K562 (cell line): ENCODE measurements around the gene GRP. TPM values are rescaled to one million over a fixed set of nuclear protein-coding genes. Genes with fewer than 3 reads are reported as not detected.

Experiments used
- ATAC-seq: fragments of 200-7000 bp; cut with Tn5 transposase; 3 replicates; pipeline ENCODE4 v1.9.1; 2020; ENCODE audit warnings: moderate library complexity
- BruUV-seq: library from RNA; stranded (reverse); fragments of 400-500 nt; replicated peaks from 2 replicates; lab custom pipeline; 2021; lab: Mats Ljungman, UMichigan
- CTCF ChIA-PET: fragments of 300-600 bp; formaldehyde crosslinking; extraction: SDS; loops from one replicate; lab custom pipeline; 2021; ENCODE audit warnings: low intra/inter-chr PET ratio; lab: Yijun Ruan, JAX
- POLR2A ChIA-PET: fragments of 300-600, 350-650 bp; sonication (Branson Sonifier 250); formaldehyde crosslinking; extraction: SDS; loops from one replicate; lab custom pipeline; 2021; ENCODE audit warnings: antibody characterized with exemption, inconsistent platforms; lab: Yijun Ruan, JAX
- DNase-seq, 4 experiments: peaks; one replicate each; pipeline versions ENCODE4 v3.0.0 to v3.0.0-alpha.2; 2011 to 2018; ENCODE audit warnings: low spot score in 3 of 4, mixed read lengths in 3 of 4; ENCODE audit errors: extremely low read depth in 1 of 4
- FAIRE-seq: peaks from 2 replicates; lab custom pipeline; 2011; peaks lifted over from hg19 to GRCh38; lab: Jason Lieb, UNC
- H2AFZ ChIP-seq: 2 replicates; pipeline ENCODE4 v1.6.0; 2011; ENCODE audit warnings: low read depth, low read length, control low read depth, inconsistent platforms
- H3K27ac ChIP-seq: fragments of 200-600 bp; 3 replicates; pipeline ENCODE4 v1.8.0; 2011; ENCODE audit warnings: low read depth, mild to moderate bottlenecking, control low read depth, inconsistent platforms, low read length, moderate library complexity, mixed read lengths; ENCODE audit errors: extremely low read depth
- H3K27me3 ChIP-seq, 2 experiments: fragments of 300-600 bp in 1 of 2; 2 replicates in 1 of 2; 3 replicates in 1 of 2; pipeline versions ENCODE4 v1.6.0 to v1.8.0; 2011; ENCODE audit warnings: inconsistent platforms in 2 of 2, low read length in 2 of 2, mild to moderate bottlenecking in 1 of 2, mixed read lengths in 1 of 2, moderate library complexity in 1 of 2; ENCODE audit not compliant: control insufficient read depth in 2 of 2, insufficient read depth in 2 of 2
- H3K36me3 ChIP-seq: fragments of 300-600 bp; 3 replicates; pipeline ENCODE4 v1.8.0; 2011; ENCODE audit warnings: mild to moderate bottlenecking, low read length, inconsistent platforms; ENCODE audit not compliant: control insufficient read depth, insufficient read depth
- H3K4me1 ChIP-seq, 2 experiments: fragments of 200-600 bp in 1 of 2; replicated peaks in 1 of 2; 2 replicates in 1 of 2; 3 replicates in 1 of 2; pipeline versions ENCODE4 v1.5.1 to v1.8.0; 2011; ENCODE audit warnings: inconsistent platforms in 2 of 2, low read length in 2 of 2, mild to moderate bottlenecking in 1 of 2, mixed read lengths in 1 of 2, moderate library complexity in 1 of 2; ENCODE audit not compliant: control insufficient read depth in 2 of 2, insufficient read depth in 2 of 2
- H3K4me2 ChIP-seq: 2 replicates; pipeline ENCODE4 v1.6.1; 2011; ENCODE audit warnings: low read length, control low read depth, inconsistent platforms, mixed read lengths; ENCODE audit not compliant: insufficient read depth
- H3K4me3 ChIP-seq: fragments of 200-600 bp; sonication (generic), shearing (Covaris generic); 2 replicates; pipeline ENCODE4 v1.5.1; 2016; ENCODE audit warnings: control low read depth, inconsistent platforms
- H3K79me2 ChIP-seq: fragments of 200-600 bp; 3 replicates; pipeline ENCODE4 v1.8.0; 2011; ENCODE audit warnings: low read length, inconsistent platforms; ENCODE audit not compliant: control insufficient read depth, insufficient read depth
- H3K9ac ChIP-seq, 2 experiments: 2 replicates each; pipeline versions ENCODE4 v1.6.0 to v1.6.1; 2011; ENCODE audit warnings: low read depth in 2 of 2, low read length in 2 of 2, control low read depth in 1 of 2, inconsistent platforms in 1 of 2, mild to moderate bottlenecking in 1 of 2, mixed read lengths in 1 of 2; ENCODE audit not compliant: insufficient read depth in 1 of 2
- H3K9me1 ChIP-seq: one replicate; pipeline ENCODE4 v1.6.0; 2011; ENCODE audit warnings: inconsistent platforms, mild to moderate bottlenecking, low read length, moderate library complexity; ENCODE audit not compliant: control insufficient read depth, insufficient read depth
- H3K9me3 ChIP-seq: replicated peaks from 2 replicates; pipeline ENCODE4 v1.5.1; 2011; ENCODE audit warnings: low read depth, low read length, inconsistent platforms; ENCODE audit not compliant: control insufficient read depth, insufficient read depth
- H4K20me1 ChIP-seq: replicated peaks from 2 replicates; pipeline ENCODE4 v1.6.1; 2011; ENCODE audit warnings: low read length, inconsistent platforms, mixed read lengths; ENCODE audit not compliant: control insufficient read depth, insufficient read depth
- ADNP ChIP-seq: fragments of 200-800 bp; sonication (Bioruptor generic); IDR thresholded peaks from 2 replicates; pipeline ENCODE4 v1.6.1; 2016; ENCODE audit warnings: missing genetic modification characterization, missing compliant biosample characterization
- E2F3 ChIP-seq: fragments of 250-450 bp; sonication (Bioruptor Pico); IDR thresholded peaks from 2 replicates; pipeline ENCODE4 v1.4.0; 2020; ENCODE audit warnings: mild to moderate bottlenecking
- EP400 ChIP-seq: fragments of 450-650 bp; IDR thresholded peaks from 2 replicates; pipeline ENCODE4 v1.6.1; 2017; ENCODE audit warnings: antibody characterized with exemption, mild to moderate bottlenecking, moderate library complexity
- FOXJ2 ChIP-seq: fragments of 200-800 bp; sonication (Bioruptor generic); IDR thresholded peaks from 2 replicates; pipeline ENCODE4 v1.6.1; 2016; ENCODE audit warnings: missing genetic modification characterization, missing compliant biosample characterization
- KDM5B ChIP-seq: fragments of 200-600 bp; sonication (generic); IDR thresholded peaks from 2 replicates; pipeline ENCODE4 v1.6.1; 2012; ENCODE audit warnings: low read depth, mild to moderate bottlenecking, moderate library complexity, low read length, control low read depth, inconsistent platforms; ENCODE audit not compliant: insufficient replicate concordance
- LARP7 ChIP-seq: fragments of 450-650 bp; IDR thresholded peaks from 2 replicates; pipeline ENCODE4 v1.6.1; 2016
- MEIS2 ChIP-seq: fragments of 450-650 bp; IDR thresholded peaks from 2 replicates; pipeline ENCODE4 v1.6.1; 2014; ENCODE audit warnings: mild to moderate bottlenecking; ENCODE audit not compliant: partially characterized antibody
- SMARCA4 ChIP-seq: fragments of 450-650 bp; IDR thresholded peaks from 2 replicates; pipeline ENCODE4 v1.6.1; 2016
- TBP ChIP-seq: optimal IDR thresholded peaks from 2 replicates; pipeline ENCODE3; 2011; ENCODE audit warnings: low read depth, low read length, improper control_type of control experiment
- TCFL5 ChIP-seq: fragments of 250-450 bp; sonication (Bioruptor Pico); conservative IDR thresholded peaks from 2 replicates; pipeline ENCODE4 v1.6.1; 2021; ENCODE audit warnings: mild to moderate bottlenecking, moderate library complexity, matching md5 sums
- ZBTB7A ChIP-seq: IDR thresholded peaks from 2 replicates; pipeline ENCODE4 v1.6.1; 2011; ENCODE audit warnings: low read depth, mild to moderate bottlenecking, low read length, moderate library complexity, borderline replicate concordance; ENCODE audit not compliant: control insufficient read depth
- ZKSCAN1 ChIP-seq: fragments of 150-350 bp; IDR thresholded peaks from 2 replicates; pipeline ENCODE4 v1.6.1; 2016; ENCODE audit warnings: low read depth, low read length
- ZNF232 ChIP-seq: sonication (generic); formaldehyde crosslinking; IDR thresholded peaks from 2 replicates; pipeline ENCODE4 v1.8.0; 2022; ENCODE audit warnings: mild to moderate bottlenecking, missing genetic modification reagents
- WGBS: fragments of 100-300 bp; shearing (Covaris generic); methylation state at CpG from one replicate; pipeline ENCODE4 v1.1.6; 2016; ENCODE audit warnings: low coverage, mixed read lengths; ENCODE audit not compliant: insufficient coverage; ENCODE audit errors: missing lambda C conversion rate; 5-methylcytosine and 5-hydroxymethylcytosine counted together
- in situ Hi-C: fragments of 300-500 bp; cut with MboI; formaldehyde crosslinking; loops from 4 replicates; pipeline ENCODE4 v1.15.0; 2018; ENCODE audit warnings: inconsistent platforms, mixed read lengths
- intact Hi-C: fragments of 100-400 bp; cut with micrococcal nuclease; formaldehyde crosslinking; loops from 2 replicates; pipeline ENCODE4 v1.14.2; 2022
- polyA plus RNA-seq, 8 experiments: library from polyadenylated mRNA; depleted of rRNA in 4 of 8; stranded (reverse) in 5 of 8; unstranded in 3 of 8; fragments of >200 nt; fragmentation: Nextera tagmentation in 2 of 8; fragmentation: Illumina TruSeq in 1 of 8; extraction: Ambion mirVana in 2 of 8; extraction: Trizol in 1 of 8; gene quantifications; 2 replicates each; pipeline versions ENCODE4 v1.2.1 to v1.2.3, GENCODE V29; 2011 to 2014; ENCODE audit warnings: inconsistent platforms in 1 of 8, missing spikeins in 1 of 8
- total RNA-seq, 7 experiments: library from RNA; depleted of rRNA in 6 of 7; stranded (reverse); fragments of >200 nt in 6 of 7; fragmentation: Illumina TruSeq in 2 of 7; extraction: Trizol in 2 of 7; gene quantifications; 2 replicates each; pipeline versions ENCODE4 v1.2.1 to v1.2.3, GENCODE V29; 2011 to 2021; ENCODE audit warnings: low replicate concordance in 1 of 7
- TF ChIP-seq, protein P1 (sequence below): sonication (generic); formaldehyde crosslinking; IDR thresholded peaks from 2 replicates; pipeline ENCODE4 v1.8.0; 2022; ENCODE audit warnings: mild to moderate bottlenecking, missing genetic modification reagents, borderline replicate concordance
- TF ChIP-seq, protein P2 (sequence below): fragments of 250-450 bp; sonication (Bioruptor Pico); IDR thresholded peaks from 2 replicates; pipeline ENCODE4 v1.4.0; 2020
- TF ChIP-seq, protein P3 (sequence below): sonication (generic); formaldehyde crosslinking; IDR thresholded peaks from 2 replicates; pipeline ENCODE4 v1.8.1; 2022; ENCODE audit warnings: missing genetic modification reagents
- TF ChIP-seq, protein P4 (sequence below): fragments of 150-350 bp; conservative IDR thresholded peaks from 2 replicates; pipeline ENCODE4 v1.6.1; 2014; ENCODE audit warnings: low read length

The GRP gene
- total and polyA plus RNA-seq, 9 of the 15 experiments (the other 6 are each of a cell fraction or from before 2014, with no cell fraction given), result 0.07 TPM; not detected in 8

DNA sequence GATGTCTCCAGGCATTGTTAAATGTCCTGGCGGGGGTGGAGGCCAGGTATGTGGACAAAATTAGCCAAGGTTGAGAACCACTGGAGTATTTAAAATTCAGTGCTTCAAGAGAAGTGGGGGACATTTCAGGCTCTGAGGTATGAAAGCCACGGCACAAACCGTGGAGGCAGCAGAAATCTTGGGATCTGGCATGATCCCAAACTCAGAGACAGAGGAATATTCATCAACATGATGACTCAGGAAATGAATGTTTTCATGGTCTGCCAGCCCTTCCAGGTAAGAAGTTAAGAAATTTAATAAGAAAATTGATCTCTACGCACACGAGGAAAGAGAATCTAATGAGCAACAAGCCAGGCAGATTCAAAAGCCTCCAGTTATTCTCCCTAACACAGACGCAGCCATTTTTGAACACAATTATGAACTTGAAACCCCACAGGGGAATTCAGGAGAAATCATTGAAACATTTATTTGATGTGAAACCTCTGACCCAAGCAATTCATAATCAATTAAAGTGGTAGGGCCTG is 11.3 kb upstream of the GRP start:
- Histone ChIP-seq H3K27me3 (no peaks in the 10 kb centered on the region), H3K4me3 (no peak overlapping the region), H3K79me2 (no peaks in the 10 kb centered on the region), H3K4me1 (no peaks in the 10 kb centered on the region), H4K20me1 (no peaks in the 10 kb centered on the region), H3K9me3 (no peaks in the 10 kb centered on the region), H3K9me1 (no peaks in the 10 kb centered on the region), H3K36me3 (no peaks in the 10 kb centered on the region), H2AFZ (no peak overlapping the region), H3K27ac (no peak overlapping the region), H3K4me2 (no peak overlapping the region), H3K9ac (no peak overlapping the region)
- in situ Hi-C loops (no loop called here), intact Hi-C loops (no loop called here)
- ATAC-seq, result no peak
- BruUV-seq, result no TSS peak
- CTCF ChIA-PET, result no interaction called here
- WGBS, result 0% methylated on average over 6 of the region's 6 CpGs
- FAIRE-seq, result no peak
- DNase-seq, result no peak
- POLR2A ChIA-PET, result no interaction called here
- TF ChIP-seq ADNP, result no peak
- no peak for TF ChIP-seq EP400
- TF ChIP-seq TCFL5 (CRISPR knock-in tag), result no peak
- TF ChIP-seq TBP, result no peak
- no peak for TF ChIP-seq LARP7
- TF ChIP-seq, protein P1, sequence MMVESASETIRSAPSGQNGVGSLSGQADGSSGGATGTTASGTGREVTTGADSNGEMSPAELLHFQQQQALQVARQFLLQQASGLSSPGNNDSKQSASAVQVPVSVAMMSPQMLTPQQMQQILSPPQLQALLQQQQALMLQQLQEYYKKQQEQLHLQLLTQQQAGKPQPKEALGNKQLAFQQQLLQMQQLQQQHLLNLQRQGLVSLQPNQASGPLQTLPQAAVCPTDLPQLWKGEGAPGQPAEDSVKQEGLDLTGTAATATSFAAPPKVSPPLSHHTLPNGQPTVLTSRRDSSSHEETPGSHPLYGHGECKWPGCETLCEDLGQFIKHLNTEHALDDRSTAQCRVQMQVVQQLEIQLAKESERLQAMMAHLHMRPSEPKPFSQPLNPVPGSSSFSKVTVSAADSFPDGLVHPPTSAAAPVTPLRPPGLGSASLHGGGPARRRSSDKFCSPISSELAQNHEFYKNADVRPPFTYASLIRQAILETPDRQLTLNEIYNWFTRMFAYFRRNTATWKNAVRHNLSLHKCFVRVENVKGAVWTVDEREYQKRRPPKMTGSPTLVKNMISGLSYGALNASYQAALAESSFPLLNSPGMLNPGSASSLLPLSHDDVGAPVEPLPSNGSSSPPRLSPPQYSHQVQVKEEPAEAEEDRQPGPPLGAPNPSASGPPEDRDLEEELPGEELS (CRISPR knock-in tag), result no peak
- no peak for TF ChIP-seq SMARCA4
- TF ChIP-seq, protein P2, sequence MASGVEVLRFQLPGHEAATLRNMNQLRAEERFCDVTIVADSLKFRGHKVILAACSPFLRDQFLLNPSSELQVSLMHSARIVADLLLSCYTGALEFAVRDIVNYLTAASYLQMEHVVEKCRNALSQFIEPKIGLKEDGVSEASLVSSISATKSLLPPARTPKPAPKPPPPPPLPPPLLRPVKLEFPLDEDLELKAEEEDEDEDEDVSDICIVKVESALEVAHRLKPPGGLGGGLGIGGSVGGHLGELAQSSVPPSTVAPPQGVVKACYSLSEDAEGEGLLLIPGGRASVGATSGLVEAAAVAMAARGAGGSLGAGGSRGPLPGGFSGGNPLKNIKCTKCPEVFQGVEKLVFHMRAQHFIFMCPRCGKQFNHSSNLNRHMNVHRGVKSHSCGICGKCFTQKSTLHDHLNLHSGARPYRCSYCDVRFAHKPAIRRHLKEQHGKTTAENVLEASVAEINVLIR (CRISPR knock-in tag), result no peak
- TF ChIP-seq, protein P3, sequence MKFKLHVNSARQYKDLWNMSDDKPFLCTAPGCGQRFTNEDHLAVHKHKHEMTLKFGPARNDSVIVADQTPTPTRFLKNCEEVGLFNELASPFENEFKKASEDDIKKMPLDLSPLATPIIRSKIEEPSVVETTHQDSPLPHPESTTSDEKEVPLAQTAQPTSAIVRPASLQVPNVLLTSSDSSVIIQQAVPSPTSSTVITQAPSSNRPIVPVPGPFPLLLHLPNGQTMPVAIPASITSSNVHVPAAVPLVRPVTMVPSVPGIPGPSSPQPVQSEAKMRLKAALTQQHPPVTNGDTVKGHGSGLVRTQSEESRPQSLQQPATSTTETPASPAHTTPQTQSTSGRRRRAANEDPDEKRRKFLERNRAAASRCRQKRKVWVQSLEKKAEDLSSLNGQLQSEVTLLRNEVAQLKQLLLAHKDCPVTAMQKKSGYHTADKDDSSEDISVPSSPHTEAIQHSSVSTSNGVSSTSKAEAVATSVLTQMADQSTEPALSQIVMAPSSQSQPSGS (CRISPR knock-in tag), result no peak
- TF ChIP-seq ZNF232 (CRISPR knock-in tag), result no peak
- TF ChIP-seq FOXJ2, result no peak
- TF ChIP-seq ZBTB7A, result no peak
- TF ChIP-seq MEIS2, result no peak
- TF ChIP-seq ZKSCAN1, result no peak
- TF ChIP-seq, protein P4, sequence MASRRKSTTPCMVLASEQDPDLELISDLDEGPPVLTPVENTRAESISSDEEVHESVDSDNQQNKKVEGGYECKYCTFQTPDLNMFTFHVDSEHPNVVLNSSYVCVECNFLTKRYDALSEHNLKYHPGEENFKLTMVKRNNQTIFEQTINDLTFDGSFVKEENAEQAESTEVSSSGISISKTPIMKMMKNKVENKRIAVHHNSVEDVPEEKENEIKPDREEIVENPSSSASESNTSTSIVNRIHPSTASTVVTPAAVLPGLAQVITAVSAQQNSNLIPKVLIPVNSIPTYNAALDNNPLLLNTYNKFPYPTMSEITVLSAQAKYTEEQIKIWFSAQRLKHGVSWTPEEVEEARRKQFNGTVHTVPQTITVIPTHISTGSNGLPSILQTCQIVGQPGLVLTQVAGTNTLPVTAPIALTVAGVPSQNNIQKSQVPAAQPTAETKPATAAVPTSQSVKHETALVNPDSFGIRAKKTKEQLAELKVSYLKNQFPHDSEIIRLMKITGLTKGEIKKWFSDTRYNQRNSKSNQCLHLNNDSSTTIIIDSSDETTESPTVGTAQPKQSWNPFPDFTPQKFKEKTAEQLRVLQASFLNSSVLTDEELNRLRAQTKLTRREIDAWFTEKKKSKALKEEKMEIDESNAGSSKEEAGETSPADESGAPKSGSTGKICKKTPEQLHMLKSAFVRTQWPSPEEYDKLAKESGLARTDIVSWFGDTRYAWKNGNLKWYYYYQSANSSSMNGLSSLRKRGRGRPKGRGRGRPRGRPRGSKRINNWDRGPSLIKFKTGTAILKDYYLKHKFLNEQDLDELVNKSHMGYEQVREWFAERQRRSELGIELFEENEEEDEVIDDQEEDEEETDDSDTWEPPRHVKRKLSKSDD, result no peak
- no peak for TF ChIP-seq KDM5B
- TF ChIP-seq E2F3 (CRISPR knock-in tag), result no peak
